ENCODE data around the gene JSRP1. TPM values are rescaled to one million over a fixed set of nuclear protein-coding genes. Genes with fewer than 3 reads are reported as not detected.

JSRP1 gene
- total RNA-seq, 1 donor from 2014 or later: 0.35 TPM

GRCh38 chr19:2212861-2213711, 43.1 kb downstream of the JSRP1 start:
- ATAC-seq (ENCODE audit: poor library complexity): no peak
- no peak for DNase-seq
- intact Hi-C loops (cut with DNase I): no loop called here

GRCh38 chr19:2210987-2211740, 45.1 kb downstream of the JSRP1 start:
- intact Hi-C loops (cut with DNase I): no loop called here

GRCh38 chr19:2210206-2210605, 46.0 kb downstream of the JSRP1 start:
- intact Hi-C loops (cut with DNase I): no loop called here
- DNase-seq: no peak
- ATAC-seq (ENCODE audit: poor library complexity): no peak

More at GRCh38 chr19:2210987-2211740, 45.1 kb downstream of the JSRP1 start:
- no peak for ATAC-seq (ENCODE audit: poor library complexity)
- DNase-seq: no peak

GRCh38 chr19:2209408-2209807, 46.8 kb downstream of the JSRP1 start:
- DNase-seq (no peak), ATAC-seq (ENCODE audit: poor library complexity) (no peak)
- intact Hi-C loops (cut with DNase I): no loop called here

- DNase-seq (peak; percentile 58), ATAC-seq (ENCODE audit: poor library complexity) (no peak)
- intact Hi-C loops (cut with DNase I): no loop called here
Measured at GRCh38 chr19:2208975-2209374, 47.2 kb downstream of the JSRP1 start.

- ATAC-seq (ENCODE audit: poor library complexity) (peak; percentile 55), DNase-seq (peak; percentile 84)
- intact Hi-C loops (cut with DNase I): no loop called here
Measured at GRCh38 chr19:2207991-2208860, 48.0 kb downstream of the JSRP1 start.

- no peak for ATAC-seq (ENCODE audit: poor library complexity)
- intact Hi-C loops (cut with DNase I): no loop called here
- no peak for DNase-seq
Measured at GRCh38 chr19:2207008-2207407, 49.2 kb downstream of the JSRP1 start.

- intact Hi-C loops (cut with DNase I): no loop called here
- DNase-seq (no peak), ATAC-seq (ENCODE audit: poor library complexity) (no peak)
Measured at GRCh38 chr19:2202366-2202765, 53.9 kb downstream of the JSRP1 start.

Small RNAs within 50 kb of the gene (microRNA-seq; reads per million reads assigned to microRNA genes)
- gene MIR1227 (not detected), gene MIR4321 (not detected)

Other genes starting within 250 kb of the JSRP1 start
- gene BTBD2, start 240.7 kb downstream of the JSRP1 start, total RNA-seq: 56.3 TPM
- 238 TPM for gene MKNK2, start 205.2 kb downstream of the JSRP1 start, total RNA-seq
- gene MOB3A, start 160.1 kb downstream of the JSRP1 start, total RNA-seq: 15.6 TPM
- gene IZUMO4, start 159.5 kb downstream of the JSRP1 start, total RNA-seq: 1.7 TPM
- gene AP3D1, start 104.9 kb downstream of the JSRP1 start, total RNA-seq: 69.6 TPM
- 9.6 TPM for gene DOT1L, start 92.5 kb downstream of the JSRP1 start, total RNA-seq
- gene PLEKHJ1, start 20.1 kb downstream of the JSRP1 start, total RNA-seq: 59.6 TPM
- 30.0 TPM for gene SF3A2, start 19.6 kb downstream of the JSRP1 start, total RNA-seq
- 0.24 TPM for gene AMH, start 7.1 kb downstream of the JSRP1 start, total RNA-seq
- 0.70 TPM for gene PEAK3, start 25.8 kb upstream of the JSRP1 start, total RNA-seq
- not detected for gene LINGO3, start 51.7 kb upstream of the JSRP1 start, total RNA-seq
- gene LSM7, start 72.2 kb upstream of the JSRP1 start, total RNA-seq: 37.3 TPM
- 23.9 TPM for gene SPPL2B, start 72.3 kb upstream of the JSRP1 start, total RNA-seq
- gene TMPRSS9, start 103.8 kb upstream of the JSRP1 start, total RNA-seq: not detected
- gene TIMM13, start 171.2 kb upstream of the JSRP1 start, total RNA-seq: 96.6 TPM
- 13.9 TPM for gene LMNB2, start 200.5 kb upstream of the JSRP1 start, total RNA-seq
- gene GADD45B, start 219.7 kb upstream of the JSRP1 start, total RNA-seq: 42.1 TPM

Data from Right ventricle myocardium superior (tissue), 1 donor.